MM.1S (cell line): ENCODE measurements around the gene RPS29.

Experiments
- DNase-seq: peaks from one replicate; pipeline ENCODE4 v3.0.0-alpha.2; 2015
- H2AFZ ChIP-seq: fragments of 300-600 bp; sonication (generic); 2 replicates; pipeline ENCODE4 v1.6.0; 2016; ENCODE audit warnings: antibody characterized with exemption, low read length
- H3F3A ChIP-seq: fragments of 300-600 bp; sonication (generic); 2 replicates; pipeline ENCODE4 v1.6.1; 2016; ENCODE audit warnings: mild to moderate bottlenecking, antibody characterized with exemption, low read length, moderate library complexity, mixed read lengths; ENCODE audit not compliant: insufficient read depth
- H3K27ac ChIP-seq: fragments of 300-600 bp; sonication (generic); 2 replicates; pipeline ENCODE4 v1.5.1; 2016; ENCODE audit warnings: mild to moderate bottlenecking, low read length
- H3K27me3 ChIP-seq: fragments of 300-600 bp; sonication (generic); replicated peaks from 2 replicates; pipeline ENCODE4 v1.6.0; 2016; ENCODE audit warnings: low read length; ENCODE audit not compliant: insufficient read depth
- H3K36me3 ChIP-seq: fragments of 300-600 bp; sonication (generic); replicated peaks from 2 replicates; pipeline ENCODE4 v1.6.1; 2016; ENCODE audit warnings: mild to moderate bottlenecking, low read length, mixed read lengths; ENCODE audit not compliant: insufficient read depth
- H3K4me1 ChIP-seq: fragments of 300-600 bp; sonication (generic); 2 replicates; pipeline ENCODE4 v1.6.1; 2016; ENCODE audit warnings: low read length, mixed read lengths
- H3K4me2 ChIP-seq: fragments of 300-600 bp; sonication (generic); 2 replicates; pipeline ENCODE4 v1.6.0; 2016; ENCODE audit warnings: low read depth, low read length
- H3K4me3 ChIP-seq: fragments of 300-600 bp; sonication (generic); 2 replicates; pipeline ENCODE4 v1.5.1; 2016; ENCODE audit warnings: low read length, mixed read lengths
- H3K79me2 ChIP-seq: fragments of 300-600 bp; sonication (generic); 2 replicates; pipeline ENCODE4 v1.6.1; 2016; ENCODE audit warnings: mixed run types, low read length, mixed read lengths
- H3K9ac ChIP-seq: fragments of 300-600 bp; sonication (generic); 2 replicates; pipeline ENCODE4 v1.6.1; 2016; ENCODE audit warnings: low read length, mixed read lengths
- H3K9me2 ChIP-seq: fragments of 300-600 bp; sonication (generic); replicated peaks from 2 replicates; pipeline ENCODE4 v1.6.1; 2016; ENCODE audit warnings: mild to moderate bottlenecking, low read length, mixed read lengths; ENCODE audit not compliant: insufficient read depth
- H3K9me3 ChIP-seq: fragments of 300-600 bp; sonication (generic); replicated peaks from 2 replicates; pipeline ENCODE4 v1.6.1; 2016; ENCODE audit warnings: mild to moderate bottlenecking, low read length, mixed read lengths; ENCODE audit not compliant: insufficient read depth
- H4K20me1 ChIP-seq: fragments of 300-600 bp; sonication (generic); 2 replicates; pipeline ENCODE4 v1.6.1; 2016; ENCODE audit warnings: mild to moderate bottlenecking, low read length, moderate library complexity, mixed read lengths; ENCODE audit not compliant: insufficient read depth
- EZH2 ChIP-seq: fragments of 300-600 bp; sonication (generic); optimal IDR thresholded peaks from 2 replicates; pipeline ENCODE3; 2017; ENCODE audit warnings: low read depth, mild to moderate bottlenecking, antibody characterized with exemption, low read length, mixed read lengths
- EZH2phosphoT487 ChIP-seq: fragments of 300-600 bp; sonication (generic); IDR thresholded peaks from 2 replicates; pipeline ENCODE4 v1.6.1; 2018; ENCODE audit warnings: antibody characterized with exemption, low read length
- TF ChIP-seq, protein P1 (sequence below): fragments of 300-600 bp; sonication (generic); IDR thresholded peaks from 2 replicates; pipeline ENCODE4 v1.5.1; 2016; ENCODE audit warnings: antibody characterized with exemption, low read length, mixed read lengths

RPS29 gene

DNA sequence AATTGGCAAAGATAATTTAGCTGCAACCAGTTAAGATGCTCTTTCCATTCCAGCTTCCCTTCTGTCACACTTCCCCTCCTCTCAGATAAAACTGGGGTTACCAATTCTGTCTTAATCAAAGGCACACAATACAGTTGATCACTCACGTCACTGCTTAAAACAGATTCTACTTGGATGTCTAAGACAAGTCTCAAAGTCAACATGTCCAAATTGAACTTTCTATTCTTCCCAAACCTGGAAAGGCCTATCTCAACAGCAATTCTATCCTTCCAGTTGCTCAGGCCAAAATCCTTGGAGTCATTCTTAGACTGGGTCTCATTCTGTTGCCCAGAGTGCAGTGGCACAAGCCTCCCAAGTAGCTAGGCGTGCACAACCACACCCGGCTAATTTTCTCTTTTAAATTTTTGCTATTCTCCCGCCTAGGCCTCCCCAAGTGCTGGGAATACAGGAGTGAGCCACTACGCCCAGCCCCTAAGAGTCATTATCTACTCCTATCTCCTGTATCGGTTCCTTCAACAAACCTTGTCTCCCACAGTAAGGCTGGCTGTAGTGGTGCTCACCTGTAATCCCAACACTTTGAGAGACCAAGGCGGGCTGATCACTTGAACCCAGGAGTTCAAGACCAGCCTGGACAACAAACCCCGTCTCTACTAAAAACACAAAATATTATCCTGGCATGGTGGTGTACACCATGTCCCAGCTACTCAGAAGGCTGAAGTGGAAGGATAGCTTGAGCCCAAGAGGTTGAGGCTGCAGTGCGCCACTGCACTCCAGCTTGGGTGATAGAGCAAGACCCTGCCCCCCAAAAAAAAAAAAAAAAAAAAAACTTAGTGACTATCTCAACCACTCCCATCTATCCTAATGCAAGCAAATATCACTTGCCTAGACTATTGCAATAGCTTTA lies 4.7 kb downstream of the RPS29 start:
- Histone ChIP-seq H3K9me3 (no peaks in the 10 kb centered on the region), H3K36me3 (no peaks in the 10 kb centered on the region; the same call in 1 of the 2 replicates), H3F3A (peaks cover 5% of the 10 kb centered on the region; the same call in 1 of the 2 replicates), H3K27me3 (no peaks in the 10 kb centered on the region), H3K4me1 (no peaks in the 10 kb centered on the region), H3K9me2 (no peaks in the 10 kb centered on the region), H4K20me1 (peaks cover 3% of the 10 kb centered on the region; the same call in 1 of the 2 replicates), H3K79me2 (peaks cover 44% of the 10 kb centered on the region), H2AFZ (no peak overlapping the region), H3K9ac (no peak overlapping the region), H3K27ac (no peak overlapping the region), H3K4me3 (no peak overlapping the region), H3K4me2 (no peak overlapping the region)
- TF ChIP-seq EZH2 (no peak), EZH2phosphoT487 (no peak)
- TF ChIP-seq, protein P1, sequence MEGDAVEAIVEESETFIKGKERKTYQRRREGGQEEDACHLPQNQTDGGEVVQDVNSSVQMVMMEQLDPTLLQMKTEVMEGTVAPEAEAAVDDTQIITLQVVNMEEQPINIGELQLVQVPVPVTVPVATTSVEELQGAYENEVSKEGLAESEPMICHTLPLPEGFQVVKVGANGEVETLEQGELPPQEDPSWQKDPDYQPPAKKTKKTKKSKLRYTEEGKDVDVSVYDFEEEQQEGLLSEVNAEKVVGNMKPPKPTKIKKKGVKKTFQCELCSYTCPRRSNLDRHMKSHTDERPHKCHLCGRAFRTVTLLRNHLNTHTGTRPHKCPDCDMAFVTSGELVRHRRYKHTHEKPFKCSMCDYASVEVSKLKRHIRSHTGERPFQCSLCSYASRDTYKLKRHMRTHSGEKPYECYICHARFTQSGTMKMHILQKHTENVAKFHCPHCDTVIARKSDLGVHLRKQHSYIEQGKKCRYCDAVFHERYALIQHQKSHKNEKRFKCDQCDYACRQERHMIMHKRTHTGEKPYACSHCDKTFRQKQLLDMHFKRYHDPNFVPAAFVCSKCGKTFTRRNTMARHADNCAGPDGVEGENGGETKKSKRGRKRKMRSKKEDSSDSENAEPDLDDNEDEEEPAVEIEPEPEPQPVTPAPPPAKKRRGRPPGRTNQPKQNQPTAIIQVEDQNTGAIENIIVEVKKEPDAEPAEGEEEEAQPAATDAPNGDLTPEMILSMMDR: no peak
- DNase-seq: no peak

DNA sequence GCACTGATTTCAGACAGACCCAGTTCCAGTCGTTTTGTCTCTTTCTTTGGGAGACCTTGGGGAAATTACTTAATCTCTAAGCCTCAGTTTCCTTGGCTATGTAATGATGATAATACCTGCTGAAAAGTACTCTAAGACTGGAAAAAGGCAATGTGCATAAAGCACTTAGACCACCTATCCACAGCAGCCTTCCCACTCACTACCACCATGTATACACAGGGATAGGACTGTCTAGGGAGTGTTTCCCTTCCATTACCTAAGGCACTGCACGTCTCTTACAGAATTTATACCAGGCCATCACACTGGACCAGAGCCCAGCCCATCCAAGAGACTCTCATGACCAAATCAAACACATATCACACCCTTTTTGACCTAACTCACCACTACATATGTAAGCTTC lies 6.3 kb downstream of the RPS29 start:
- Histone ChIP-seq H3K4me3 (no peak overlapping the region), H3F3A (peaks cover 5% of the 10 kb centered on the region; the same call in 1 of the 2 replicates), H4K20me1 (peaks cover 3% of the 10 kb centered on the region; the same call in 1 of the 2 replicates)

DNA sequence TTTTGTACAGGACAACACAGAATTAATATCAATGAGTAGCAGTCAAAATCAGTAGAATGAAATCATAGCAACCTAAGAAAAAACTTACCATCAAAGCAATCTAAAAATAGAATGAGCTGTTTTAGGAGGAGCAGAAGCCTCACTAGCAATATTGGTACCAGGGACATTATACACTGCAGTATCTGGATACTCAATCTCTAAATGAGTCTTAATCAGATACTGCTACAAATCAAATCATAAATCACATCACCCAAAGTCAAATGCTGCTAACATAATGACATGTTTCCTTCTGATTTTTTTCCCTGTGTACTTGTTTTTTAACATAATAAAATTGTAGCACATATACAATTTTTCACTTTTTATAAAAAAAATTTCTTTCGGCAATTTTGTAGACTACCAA lies 8.0 kb downstream of the RPS29 start:
- Histone ChIP-seq H3K4me3 (no peak overlapping the region), H3F3A (no peaks in the 10 kb centered on the region), H3K27ac (no peak overlapping the region), H3K9me3 (no peaks in the 10 kb centered on the region), H3K36me3 (no peaks in the 10 kb centered on the region; the same call in 1 of the 2 replicates), H3K9ac (no peak overlapping the region), H2AFZ (no peak overlapping the region), H3K4me1 (no peaks in the 10 kb centered on the region), H3K79me2 (peaks cover 13% of the 10 kb centered on the region), H4K20me1 (peaks cover 3% of the 10 kb centered on the region; the same call in 1 of the 2 replicates), H3K27me3 (no peaks in the 10 kb centered on the region), H3K4me2 (no peak overlapping the region), H3K9me2 (no peaks in the 10 kb centered on the region)
- TF ChIP-seq EZH2: no peak
- TF ChIP-seq EZH2phosphoT487: no peak
- TF ChIP-seq, protein P1: no peak
- no peak for DNase-seq

More for the DNA sequence above, 6.3 kb downstream of the RPS29 start:
- Histone ChIP-seq H3K27ac (no peak overlapping the region), H3K9me2 (no peaks in the 10 kb centered on the region), H3K9me3 (no peaks in the 10 kb centered on the region), H3K4me2 (no peak overlapping the region), H3K79me2 (peaks cover 30% of the 10 kb centered on the region), H3K4me1 (no peaks in the 10 kb centered on the region), H2AFZ (no peak overlapping the region), H3K9ac (no peak overlapping the region), H3K36me3 (no peaks in the 10 kb centered on the region; the same call in 1 of the 2 replicates), H3K27me3 (no peaks in the 10 kb centered on the region)
- no peak for DNase-seq
- TF ChIP-seq, protein P1: no peak
- no peak for TF ChIP-seq EZH2phosphoT487
- no peak for TF ChIP-seq EZH2
